ENCODE results near the gene TGFBR3.

TGFBR3 gene

GRCh38 chr1:91765880-91766443, 120.0 kb downstream of the TGFBR3 start:
- H3K4me3 ChIP-seq (ENCODE audit: low read depth in 1 of 2, low read length in 2 of 2): no peak overlapping the region
- no peak overlapping the region for H3K9ac ChIP-seq (ENCODE audit: low read depth, low read length)
- no peaks in the 10 kb centered on the region for H3K9me3 ChIP-seq (ENCODE audit: insufficient read depth, low read length, severe bottlenecking)
- peaks cover 3% of the 10 kb centered on the region for H3K27me3 ChIP-seq (ENCODE audit: insufficient read depth, low read length, poor library complexity)
- no peaks in the 10 kb centered on the region for H3K79me2 ChIP-seq (ENCODE audit: insufficient read depth, low read length)
- no peak for DNase-seq
- no peaks in the 10 kb centered on the region for H4K20me1 ChIP-seq (ENCODE audit: insufficient read depth, low read length)
- H3K36me3 ChIP-seq (ENCODE audit: insufficient read depth, low read length): no peaks in the 10 kb centered on the region
- no peak overlapping the region for H3K4me2 ChIP-seq (ENCODE audit: insufficient read depth, low read length)
- H3K4me1 ChIP-seq (ENCODE audit: insufficient read depth, low read length): no peaks in the 10 kb centered on the region
- no peak for ATAC-seq (ENCODE audit: insufficient read depth, low read depth)
- no peak overlapping the region for H2AFZ ChIP-seq (ENCODE audit: low read depth, low read length)
- H3K27ac ChIP-seq (ENCODE audit: low read length): no peak overlapping the region
- TF ChIP-seq CTCF (IDR thresholded peaks at IDR 0.05; ENCODE audit: borderline replicate concordance, extremely low read depth, low read length, poor library complexity, severe bottlenecking): no peak
- no peak for TF ChIP-seq EZH2 (IDR thresholded peaks at IDR 0.05; ENCODE audit: borderline replicate concordance, low read depth, low read length, severe bottlenecking)

- no peaks in the 10 kb centered on the region for H3K4me1 ChIP-seq (ENCODE audit: insufficient read depth, low read length)
- H3K4me2 ChIP-seq (ENCODE audit: insufficient read depth, low read length): no peak overlapping the region
- TF ChIP-seq CTCF (IDR thresholded peaks at IDR 0.05; ENCODE audit: borderline replicate concordance, extremely low read depth, low read length, poor library complexity, severe bottlenecking) (no peak), EZH2 (IDR thresholded peaks at IDR 0.05; ENCODE audit: borderline replicate concordance, low read depth, low read length, severe bottlenecking) (no peak)
- H4K20me1 ChIP-seq (ENCODE audit: insufficient read depth, low read length): no peaks in the 10 kb centered on the region
- H3K27me3 ChIP-seq (ENCODE audit: insufficient read depth, low read length, poor library complexity): peaks cover 5% of the 10 kb centered on the region
- no peak for ATAC-seq (ENCODE audit: insufficient read depth, low read depth)
- no peaks in the 10 kb centered on the region for H3K79me2 ChIP-seq (ENCODE audit: insufficient read depth, low read length)
- H3K4me3 ChIP-seq (ENCODE audit: low read depth in 1 of 2, low read length in 2 of 2): no peak overlapping the region
- DNase-seq: no peak
- no peaks in the 10 kb centered on the region for H3K9me3 ChIP-seq (ENCODE audit: insufficient read depth, low read length, severe bottlenecking)
- H2AFZ ChIP-seq (ENCODE audit: low read depth, low read length): no peak overlapping the region
- no peaks in the 10 kb centered on the region for H3K36me3 ChIP-seq (ENCODE audit: insufficient read depth, low read length)
- no peak overlapping the region for H3K27ac ChIP-seq (ENCODE audit: low read length)
- H3K9ac ChIP-seq (ENCODE audit: low read depth, low read length): no peak overlapping the region
These were observed 120.7 kb downstream of the TGFBR3 start for GRCh38 chr1:91765293-91765692.

- H2AFZ ChIP-seq (ENCODE audit: low read depth, low read length): no peak overlapping the region
- H3K79me2 ChIP-seq (ENCODE audit: insufficient read depth, low read length): no peaks in the 10 kb centered on the region
These were observed 121.4 kb downstream of the TGFBR3 start for GRCh38 chr1:91764471-91765115.

More at GRCh38 chr1:91764471-91765115, 121.4 kb downstream of the TGFBR3 start:
- no peaks in the 10 kb centered on the region for H4K20me1 ChIP-seq (ENCODE audit: insufficient read depth, low read length)
- no peaks in the 10 kb centered on the region for H3K4me1 ChIP-seq (ENCODE audit: insufficient read depth, low read length)
- H3K4me3 ChIP-seq (ENCODE audit: low read depth in 1 of 2, low read length in 2 of 2): no peak overlapping the region
- H3K27me3 ChIP-seq (ENCODE audit: insufficient read depth, low read length, poor library complexity): peaks cover 5% of the 10 kb centered on the region
- no peak for DNase-seq
- no peak overlapping the region for H3K27ac ChIP-seq (ENCODE audit: low read length)
- no peak for ATAC-seq (ENCODE audit: insufficient read depth, low read depth)
- H3K4me2 ChIP-seq (ENCODE audit: insufficient read depth, low read length): no peak overlapping the region
- TF ChIP-seq CTCF (IDR thresholded peaks at IDR 0.05; ENCODE audit: borderline replicate concordance, extremely low read depth, low read length, poor library complexity, severe bottlenecking) (no peak), EZH2 (IDR thresholded peaks at IDR 0.05; ENCODE audit: borderline replicate concordance, low read depth, low read length, severe bottlenecking) (no peak)
- no peak overlapping the region for H3K9ac ChIP-seq (ENCODE audit: low read depth, low read length)
- H3K36me3 ChIP-seq (ENCODE audit: insufficient read depth, low read length): no peaks in the 10 kb centered on the region
- no peaks in the 10 kb centered on the region for H3K9me3 ChIP-seq (ENCODE audit: insufficient read depth, low read length, severe bottlenecking)

Data from DND-41 (cell line).